NCI-H226 (cell line): Measurements from ENCODE around the gene TLL1.
A peak's percentile ranks its signal among the peaks of the same experiment; 100 is the strongest.

Experiments
- DNase-seq: peaks from one replicate; pipeline ENCODE4 v3.0.0-alpha.2; 2015

The TLL1 gene

GRCh38 chr4:165982934-165983333, 109.9 kb downstream of the TLL1 start:
- no peak for DNase-seq

GRCh38 chr4:165986956-165987698, 114.1 kb downstream of the TLL1 start:
- no peak for DNase-seq

GRCh38 chr4:165991325-165992180, 118.5 kb downstream of the TLL1 start:
- peak; percentile 27 for DNase-seq

- no peak for DNase-seq
Observed at GRCh38 chr4:165992283-165992682, 119.2 kb downstream of the TLL1 start.

- peak; percentile 73 for DNase-seq
Observed at GRCh38 chr4:165994701-165995100, 121.7 kb downstream of the TLL1 start.

GRCh38 chr4:166003811-166004210, 130.8 kb downstream of the TLL1 start:
- DNase-seq = no peak

- no peak for DNase-seq
Observed at GRCh38 chr4:166006217-166006616, 133.2 kb downstream of the TLL1 start.

GRCh38 chr4:166008510-166008909, 135.5 kb downstream of the TLL1 start:
- no peak for DNase-seq

- peak; percentile 70 for DNase-seq
Observed at GRCh38 chr4:166012129-166013030, 139.3 kb downstream of the TLL1 start.

GRCh38 chr4:166014411-166014810, 141.4 kb downstream of the TLL1 start:
- DNase-seq = no peak

GRCh38 chr4:166017804-166018203, 144.8 kb downstream of the TLL1 start:
- no peak for DNase-seq

- DNase-seq = no peak
Observed at GRCh38 chr4:166019441-166020220, 146.6 kb downstream of the TLL1 start.

GRCh38 chr4:166021617-166022016, 148.6 kb downstream of the TLL1 start:
- no peak for DNase-seq

- no peak for DNase-seq
Observed at GRCh38 chr4:166034965-166035364, 161.9 kb downstream of the TLL1 start.

- no peak for DNase-seq
Observed at GRCh38 chr4:166039822-166040221, 166.8 kb downstream of the TLL1 start.

- no peak for DNase-seq
Observed at GRCh38 chr4:166042510-166043055, 169.5 kb downstream of the TLL1 start.

GRCh38 chr4:166043801-166044200, 170.8 kb downstream of the TLL1 start:
- DNase-seq = no peak

GRCh38 chr4:166044871-166045270, 171.8 kb downstream of the TLL1 start:
- DNase-seq = no peak

GRCh38 chr4:166045457-166045856, 172.4 kb downstream of the TLL1 start:
- no peak for DNase-seq

GRCh38 chr4:166049036-166049435, 176.0 kb downstream of the TLL1 start:
- no peak for DNase-seq

- no peak for DNase-seq
Observed at GRCh38 chr4:166064721-166065120, 191.7 kb downstream of the TLL1 start.

GRCh38 chr4:166065324-166065723, 192.3 kb downstream of the TLL1 start:
- no peak for DNase-seq
